H1 (cell line): ENCODE measurements around the gene GOLGA6L9. TPM values are rescaled to one million over a fixed set of nuclear protein-coding genes. Genes with fewer than 3 reads are reported as not detected.
"Not testable (repeated sequence)": the region's sequence is repeated elsewhere in the genome, so short reads cannot be mapped to it uniquely, and the experiment has no call there.

ENCODE experiments used
- CTCF ChIA-PET: fragments of 300-600 bp; sonication (Branson Sonifier 250); formaldehyde crosslinking; loops from one replicate; lab custom pipeline; 2021; ENCODE audit not compliant: partially characterized antibody; lab: Charles Lee
- POLR2A ChIA-PET: fragments of 300-600 bp; sonication (Branson Sonifier 250); formaldehyde crosslinking; loops from one replicate; lab custom pipeline; 2021; ENCODE audit warnings: inconsistent platforms; ENCODE audit not compliant: partially characterized antibody; lab: Charles Lee
- DNase-seq, 2 experiments: peaks; one replicate each; pipeline versions ENCODE4 v3.0.0 to v3.0.0-alpha.2; 2010 to 2022; ENCODE audit warnings: low spot score in 2 of 2, low read depth in 1 of 2, mixed read lengths in 1 of 2
- FAIRE-seq: peaks from 2 replicates; lab custom pipeline; 2011; peaks lifted over from hg19 to GRCh38; lab: Jason Lieb, UNC
- H2AFZ ChIP-seq: 2 replicates; pipeline ENCODE4 v1.8.1; 2012; ENCODE audit warnings: low read length, inconsistent platforms
- H2AK5ac ChIP-seq: 2 replicates; pipeline ENCODE4 v1.6.1; 2013; ENCODE audit warnings: low read depth, low read length
- H2BK120ac ChIP-seq: replicated peaks from 2 replicates; pipeline ENCODE3; 2013; ENCODE audit warnings: low read depth, low read length, inconsistent platforms
- H2BK12ac ChIP-seq: 2 replicates; pipeline ENCODE4 v1.6.1; 2013; ENCODE audit warnings: low read depth, low read length
- H2BK15ac ChIP-seq: 2 replicates; pipeline ENCODE4 v1.6.1; 2013; ENCODE audit warnings: low read length
- H2BK20ac ChIP-seq: 2 replicates; pipeline ENCODE4 v1.6.1; 2013; ENCODE audit warnings: low read length
- H2BK5ac ChIP-seq: 2 replicates; pipeline ENCODE4 v1.6.1; 2013; ENCODE audit warnings: low read depth, low read length
- H3K14ac ChIP-seq: 2 replicates; pipeline ENCODE4 v1.6.1; 2013; ENCODE audit warnings: inconsistent platforms; ENCODE audit not compliant: insufficient read length
- H3K18ac ChIP-seq: 2 replicates; pipeline ENCODE4 v1.6.1; 2013; ENCODE audit warnings: low read length; ENCODE audit errors: extremely low read depth
- H3K23ac ChIP-seq: 2 replicates; pipeline ENCODE4 v1.6.1; 2013; ENCODE audit warnings: inconsistent platforms; ENCODE audit not compliant: insufficient read length
- H3K23me2 ChIP-seq: 2 replicates; pipeline ENCODE4 v1.6.1; 2013; ENCODE audit warnings: low read depth, low read length
- H3K27ac ChIP-seq: 2 replicates; pipeline ENCODE4 v1.6.1; 2011; ENCODE audit warnings: low read depth, low read length, inconsistent platforms
- H3K27me3 ChIP-seq, 4 experiments: replicated peaks in 1 of 4; 1 replicate in 1 of 4; 2 replicates in 3 of 4; pipeline versions ENCODE4 v1.6.1 to v1.8.1; 2011 to 2013; ENCODE audit warnings: low read length in 3 of 4, mild to moderate bottlenecking in 3 of 4, inconsistent platforms in 2 of 4, mixed read lengths in 2 of 4, moderate library complexity in 1 of 4; ENCODE audit not compliant: control insufficient read depth in 3 of 4, insufficient read depth in 3 of 4; ENCODE audit errors: extremely low read depth in 1 of 4
- H3K36me3 ChIP-seq, 4 experiments: 2 replicates each; pipeline versions ENCODE4 v1.6.1 to v1.8.1; 2011 to 2013; ENCODE audit warnings: mild to moderate bottlenecking in 4 of 4, low read length in 3 of 4, moderate library complexity in 2 of 4, control low read depth in 1 of 4, inconsistent platforms in 1 of 4; ENCODE audit not compliant: insufficient read depth in 4 of 4, control insufficient read depth in 2 of 4
- H3K4ac ChIP-seq: replicated peaks from 2 replicates; pipeline ENCODE3; 2013; ENCODE audit warnings: low read length, low read depth, mixed read lengths, inconsistent platforms; ENCODE audit not compliant: insufficient read length
- H3K4me1 ChIP-seq, 4 experiments: replicated peaks in 1 of 4; 1 replicate in 1 of 4; 2 replicates in 3 of 4; pipeline versions ENCODE4 v1.6.1 to v1.8.1; 2011 to 2013; ENCODE audit warnings: low read length in 3 of 4, inconsistent platforms in 2 of 4, mixed read lengths in 1 of 4; ENCODE audit not compliant: insufficient read depth in 4 of 4, control insufficient read depth in 3 of 4
- H3K4me2 ChIP-seq, 2 experiments: 2 replicates each; pipeline versions ENCODE4 v1.6.1 to v1.8.1; 2011 to 2013; ENCODE audit warnings: low read depth in 2 of 2, low read length in 2 of 2, control low read depth in 1 of 2, inconsistent platforms in 1 of 2, mild to moderate bottlenecking in 1 of 2; ENCODE audit not compliant: insufficient read depth in 1 of 2
- H3K4me3 ChIP-seq, 4 experiments: fragments of 200-600, 300-600 bp in 1 of 4; sonication (generic), shearing (Covaris generic), sonication (Bioruptor Twin) in 1 of 4; 2 replicates each; pipeline versions ENCODE4 v1.5.1 to v1.8.1; 2011 to 2016; ENCODE audit warnings: low read length in 4 of 4, low read depth in 3 of 4, control low read depth in 2 of 4, inconsistent platforms in 2 of 4, mild to moderate bottlenecking in 2 of 4, mixed read lengths in 1 of 4, moderate library complexity in 1 of 4; ENCODE audit not compliant: insufficient read depth in 2 of 4; ENCODE audit errors: extremely low read depth in 1 of 4
- H3K56ac ChIP-seq: replicated peaks from 2 replicates; pipeline ENCODE3; 2013; ENCODE audit warnings: low read depth, mild to moderate bottlenecking, mixed read lengths, low read length, inconsistent platforms; ENCODE audit not compliant: insufficient read length
- H3K79me1 ChIP-seq: 2 replicates; pipeline ENCODE4 v1.6.1; 2013; ENCODE audit warnings: low read depth, low read length, control low read depth
- H3K79me2 ChIP-seq, 2 experiments: 2 replicates each; pipeline versions ENCODE4 v1.6.1 to v1.8.1; 2012 to 2013; ENCODE audit warnings: low read length in 2 of 2, mild to moderate bottlenecking in 2 of 2, inconsistent platforms in 1 of 2; ENCODE audit not compliant: insufficient read depth in 2 of 2, control insufficient read depth in 1 of 2
- H3K9ac ChIP-seq, 4 experiments: replicated peaks in 1 of 4; 1 replicate in 1 of 4; 2 replicates in 3 of 4; pipeline versions ENCODE4 v1.6.1 to v1.8.1; 2011 to 2013; ENCODE audit warnings: low read depth in 3 of 4, low read length in 3 of 4, control low read depth in 2 of 4, mild to moderate bottlenecking in 2 of 4, moderate library complexity in 2 of 4, inconsistent platforms in 1 of 4; ENCODE audit errors: extremely low read depth in 1 of 4
- H3K9me3 ChIP-seq, 2 experiments: 2 replicates each; pipeline versions ENCODE4 v1.6.1 to v1.8.1; 2012 to 2013; ENCODE audit warnings: mild to moderate bottlenecking in 2 of 2, moderate library complexity in 2 of 2, control low read depth in 1 of 2, inconsistent platforms in 1 of 2, low read depth in 1 of 2, low read length in 1 of 2, mixed read lengths in 1 of 2; ENCODE audit not compliant: insufficient read depth in 2 of 2
- H4K20me1 ChIP-seq, 2 experiments: replicated peaks in 1 of 2; 2 replicates each; pipeline versions ENCODE3 to v1.8.1; 2011 to 2013; ENCODE audit warnings: inconsistent platforms in 2 of 2, low read length in 2 of 2, mild to moderate bottlenecking in 1 of 2; ENCODE audit not compliant: insufficient read depth in 2 of 2, control insufficient read depth in 1 of 2
- H4K5ac ChIP-seq: 2 replicates; pipeline ENCODE4 v1.6.1; 2013; ENCODE audit warnings: low read length, low read depth, mixed read lengths, inconsistent platforms; ENCODE audit not compliant: insufficient read length
- H4K8ac ChIP-seq: 2 replicates; pipeline ENCODE4 v1.8.0; 2013; ENCODE audit warnings: mild to moderate bottlenecking, moderate library complexity, low read length, inconsistent platforms; ENCODE audit not compliant: insufficient read depth; ENCODE audit errors: extremely low read depth
- H4K91ac ChIP-seq: replicated peaks from 2 replicates; pipeline ENCODE3; 2013; ENCODE audit warnings: low read length, mixed read lengths, inconsistent platforms; ENCODE audit not compliant: insufficient read length
- WGBS, 2 experiments: shearing (Covaris generic) in 1 of 2; methylation state at CpG; one replicate each; pipeline versions ENCODE4 v1.1.6 to v1.1.7; 2013 to 2015; ENCODE audit warnings: low lambda C conversion rate in 2 of 2, mixed read lengths in 2 of 2, inconsistent platforms in 1 of 2, low coverage in 1 of 2, missing lambda C conversion rate in 1 of 2; ENCODE audit not compliant: insufficient replicate concordance in 2 of 2, insufficient coverage in 1 of 2, insufficient read length in 1 of 2; ENCODE audit errors: extremely low coverage in 1 of 2, missing lambda C conversion rate in 1 of 2; 5-methylcytosine and 5-hydroxymethylcytosine counted together
- polyA plus RNA-seq, 7 experiments: library from polyadenylated mRNA; depleted of rRNA in 3 of 7; stranded (reverse) in 5 of 7; unstranded in 2 of 7; fragments of >200 nt in 5 of 7; fragments of 200-250 nt in 2 of 7; gene quantifications; 1 replicate in 5 of 7; 2 replicates in 1 of 7; 4 replicates in 1 of 7; pipeline versions ENCODE4 v1.2.1 to v1.2.3, GENCODE V29; 2011 to 2013; ENCODE audit warnings: missing spikeins in 2 of 7, mixed read lengths in 2 of 7
- total RNA-seq: library from RNA; stranded (reverse); fragmentation: NEBNext Ultra II Directional; extraction: Animal tissue kit (Norgen Biotek cat#: 25700); gene quantifications from 2 replicates; pipeline ENCODE4 v1.2.1, GENCODE V29; 2021

Gene GOLGA6L9
- total and polyA plus RNA-seq, 2 of the 8 experiments (the other 6 are each of a cell fraction or from before 2014, with no cell fraction given): 3.1 to 5.5 TPM

- H4K5ac ChIP-seq, H4K20me1 ChIP-seq, H3K56ac ChIP-seq, H2BK120ac ChIP-seq, H2BK12ac ChIP-seq, H3K14ac ChIP-seq, H4K91ac ChIP-seq, H3K9me3 ChIP-seq, H3K18ac ChIP-seq, H3K79me1 ChIP-seq, H2AFZ ChIP-seq, POLR2A ChIA-PET, H3K36me3 ChIP-seq, H3K4ac ChIP-seq, H3K23ac ChIP-seq, H3K23me2 ChIP-seq, H2BK20ac ChIP-seq, H3K27ac ChIP-seq, H3K4me2 ChIP-seq, DNase-seq, H2BK5ac ChIP-seq, H2AK5ac ChIP-seq, H2BK15ac ChIP-seq, H3K27me3 ChIP-seq, H3K4me3 ChIP-seq, H3K4me1 ChIP-seq, FAIRE-seq, H4K8ac ChIP-seq, CTCF ChIA-PET, H3K9ac ChIP-seq: not testable (repeated sequence)
- 97% methylated on average over 3 of the region's 3 CpGs; no CpG with 5 or more reads in 1 of the 2 experiments for WGBS, 2 experiments
- peaks cover 0 to 36% of the 10 kb centered on the region in 2 experiments; a peak in 2 of 4 replicates for H3K79me2 ChIP-seq
Measured at GRCh38 chr15:82390152-82390551, 39.5 kb upstream of the GOLGA6L9 start.

DNA sequence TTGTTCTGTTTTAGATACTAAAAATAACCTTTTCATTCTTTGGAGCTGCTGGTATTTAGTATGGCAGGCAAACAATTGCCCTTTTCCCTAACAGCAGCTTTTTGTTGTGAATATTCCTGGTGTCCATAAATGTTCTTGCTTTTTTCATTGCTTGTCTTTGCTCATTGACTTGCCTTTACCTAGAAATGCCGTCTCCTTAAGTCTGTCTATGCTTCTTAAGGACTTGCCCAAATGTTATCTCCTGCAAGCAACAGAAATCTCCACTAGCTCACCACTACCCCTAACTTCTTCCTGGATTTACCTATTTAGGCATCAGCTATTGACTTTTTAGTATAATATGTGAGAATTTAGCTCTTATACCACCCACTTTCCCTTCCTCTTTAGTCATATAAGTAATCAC, 37.5 kb upstream of the GOLGA6L9 start:
- H3K4ac ChIP-seq, H4K5ac ChIP-seq, H3K27ac ChIP-seq, H4K20me1 ChIP-seq, CTCF ChIA-PET, FAIRE-seq, H3K36me3 ChIP-seq, H3K14ac ChIP-seq, POLR2A ChIA-PET, H4K91ac ChIP-seq, H2BK120ac ChIP-seq, H3K27me3 ChIP-seq, H2BK5ac ChIP-seq, H3K23me2 ChIP-seq, H3K18ac ChIP-seq, H3K23ac ChIP-seq, H3K4me2 ChIP-seq, DNase-seq, H3K56ac ChIP-seq, H4K8ac ChIP-seq, H3K4me3 ChIP-seq, H3K4me1 ChIP-seq, H2BK12ac ChIP-seq, H2AFZ ChIP-seq, H2AK5ac ChIP-seq, H3K9ac ChIP-seq, H2BK15ac ChIP-seq, H3K79me1 ChIP-seq, H2BK20ac ChIP-seq, H3K9me3 ChIP-seq: not testable (repeated sequence)
- 81% methylated on average over 1 of the region's 1 CpG; no CpG with 5 or more reads in 1 of the 2 experiments for WGBS, 2 experiments
- peaks cover 0 to 30% of the 10 kb centered on the region in 2 experiments; a peak in 2 of 4 replicates for H3K79me2 ChIP-seq
